ENCODE data around the gene P2RX7.

The P2RX7 gene

DNA sequence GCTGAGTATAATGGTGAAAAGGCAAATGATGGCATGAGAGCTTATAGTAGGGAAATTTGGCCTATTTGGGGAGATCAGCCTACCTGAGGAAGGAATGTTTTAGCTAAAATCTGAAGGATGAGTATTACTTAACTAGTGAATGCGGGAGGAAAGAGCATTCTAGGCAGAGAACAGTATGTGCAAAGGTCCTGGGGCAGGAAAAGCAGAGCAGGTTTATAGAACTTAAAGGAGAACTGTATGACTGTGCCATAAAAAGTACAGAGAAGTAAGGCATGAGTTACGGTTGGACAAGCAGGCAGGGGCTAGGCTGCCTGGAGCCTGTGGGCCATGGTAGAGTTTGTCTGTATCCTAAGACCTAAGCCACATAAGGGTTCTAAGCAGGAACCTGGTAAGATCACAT lies 55.6 kb downstream of the P2RX7 start:
- ATAC-seq = no peak
- TF ChIP-seq ZNF8 (CRISPR knock-in tag; IDR thresholded peaks at IDR 0.05) (no peak), GLIS3 (CRISPR knock-in tag; IDR thresholded peaks at IDR 0.05) (no peak), ZC3H10 (CRISPR knock-in tag; IDR thresholded peaks at IDR 0.05) (no peak), ZFP30 (CRISPR knock-in tag; IDR thresholded peaks at IDR 0.05) (no peak)
- TF ChIP-seq, protein P1, sequence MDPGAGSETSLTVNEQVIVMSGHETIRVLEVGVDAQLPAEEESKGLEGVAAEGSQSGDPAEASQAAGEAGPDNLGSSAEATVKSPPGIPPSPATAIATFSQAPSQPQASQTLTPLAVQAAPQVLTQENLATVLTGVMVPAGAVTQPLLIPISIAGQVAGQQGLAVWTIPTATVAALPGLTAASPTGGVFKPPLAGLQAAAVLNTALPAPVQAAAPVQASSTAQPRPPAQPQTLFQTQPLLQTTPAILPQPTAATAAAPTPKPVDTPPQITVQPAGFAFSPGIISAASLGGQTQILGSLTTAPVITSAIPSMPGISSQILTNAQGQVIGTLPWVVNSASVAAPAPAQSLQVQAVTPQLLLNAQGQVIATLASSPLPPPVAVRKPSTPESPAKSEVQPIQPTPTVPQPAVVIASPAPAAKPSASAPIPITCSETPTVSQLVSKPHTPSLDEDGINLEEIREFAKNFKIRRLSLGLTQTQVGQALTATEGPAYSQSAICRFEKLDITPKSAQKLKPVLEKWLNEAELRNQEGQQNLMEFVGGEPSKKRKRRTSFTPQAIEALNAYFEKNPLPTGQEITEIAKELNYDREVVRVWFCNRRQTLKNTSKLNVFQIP (CRISPR knock-in tag; IDR thresholded peaks at IDR 0.05; ENCODE audit: borderline replicate concordance, low read depth) = no peak
- TF ChIP-seq, protein P2, sequence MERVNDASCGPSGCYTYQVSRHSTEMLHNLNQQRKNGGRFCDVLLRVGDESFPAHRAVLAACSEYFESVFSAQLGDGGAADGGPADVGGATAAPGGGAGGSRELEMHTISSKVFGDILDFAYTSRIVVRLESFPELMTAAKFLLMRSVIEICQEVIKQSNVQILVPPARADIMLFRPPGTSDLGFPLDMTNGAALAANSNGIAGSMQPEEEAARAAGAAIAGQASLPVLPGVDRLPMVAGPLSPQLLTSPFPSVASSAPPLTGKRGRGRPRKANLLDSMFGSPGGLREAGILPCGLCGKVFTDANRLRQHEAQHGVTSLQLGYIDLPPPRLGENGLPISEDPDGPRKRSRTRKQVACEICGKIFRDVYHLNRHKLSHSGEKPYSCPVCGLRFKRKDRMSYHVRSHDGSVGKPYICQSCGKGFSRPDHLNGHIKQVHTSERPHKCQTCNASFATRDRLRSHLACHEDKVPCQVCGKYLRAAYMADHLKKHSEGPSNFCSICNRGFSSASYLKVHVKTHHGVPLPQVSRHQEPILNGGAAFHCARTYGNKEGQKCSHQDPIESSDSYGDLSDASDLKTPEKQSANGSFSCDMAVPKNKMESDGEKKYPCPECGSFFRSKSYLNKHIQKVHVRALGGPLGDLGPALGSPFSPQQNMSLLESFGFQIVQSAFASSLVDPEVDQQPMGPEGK (CRISPR knock-in tag; IDR thresholded peaks at IDR 0.05; ENCODE audit: borderline replicate concordance) = no peak

DNA sequence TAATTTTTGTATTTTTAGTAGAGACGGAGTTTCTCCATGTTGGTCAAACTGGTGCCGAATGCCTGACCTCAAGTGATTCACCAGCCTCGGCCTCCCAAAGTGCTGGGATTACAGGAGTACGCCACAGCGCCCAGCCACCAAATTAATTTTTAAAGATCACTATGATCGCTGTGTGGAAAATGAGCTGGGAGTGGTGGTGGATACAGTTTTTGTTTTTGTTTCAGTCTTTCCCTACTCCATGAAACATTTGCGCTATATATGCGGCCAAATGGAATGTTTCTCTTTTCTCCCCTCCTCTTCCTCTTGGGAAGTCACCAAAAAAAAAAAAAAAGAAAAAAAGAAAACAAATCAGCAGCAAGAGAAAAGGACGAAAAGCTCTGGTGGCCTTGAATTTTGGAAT lies 56.5 kb downstream of the P2RX7 start:
- TF ChIP-seq RARB (CRISPR knock-in tag; IDR thresholded peaks at IDR 0.05) = no peak
- TF ChIP-seq, protein P3, sequence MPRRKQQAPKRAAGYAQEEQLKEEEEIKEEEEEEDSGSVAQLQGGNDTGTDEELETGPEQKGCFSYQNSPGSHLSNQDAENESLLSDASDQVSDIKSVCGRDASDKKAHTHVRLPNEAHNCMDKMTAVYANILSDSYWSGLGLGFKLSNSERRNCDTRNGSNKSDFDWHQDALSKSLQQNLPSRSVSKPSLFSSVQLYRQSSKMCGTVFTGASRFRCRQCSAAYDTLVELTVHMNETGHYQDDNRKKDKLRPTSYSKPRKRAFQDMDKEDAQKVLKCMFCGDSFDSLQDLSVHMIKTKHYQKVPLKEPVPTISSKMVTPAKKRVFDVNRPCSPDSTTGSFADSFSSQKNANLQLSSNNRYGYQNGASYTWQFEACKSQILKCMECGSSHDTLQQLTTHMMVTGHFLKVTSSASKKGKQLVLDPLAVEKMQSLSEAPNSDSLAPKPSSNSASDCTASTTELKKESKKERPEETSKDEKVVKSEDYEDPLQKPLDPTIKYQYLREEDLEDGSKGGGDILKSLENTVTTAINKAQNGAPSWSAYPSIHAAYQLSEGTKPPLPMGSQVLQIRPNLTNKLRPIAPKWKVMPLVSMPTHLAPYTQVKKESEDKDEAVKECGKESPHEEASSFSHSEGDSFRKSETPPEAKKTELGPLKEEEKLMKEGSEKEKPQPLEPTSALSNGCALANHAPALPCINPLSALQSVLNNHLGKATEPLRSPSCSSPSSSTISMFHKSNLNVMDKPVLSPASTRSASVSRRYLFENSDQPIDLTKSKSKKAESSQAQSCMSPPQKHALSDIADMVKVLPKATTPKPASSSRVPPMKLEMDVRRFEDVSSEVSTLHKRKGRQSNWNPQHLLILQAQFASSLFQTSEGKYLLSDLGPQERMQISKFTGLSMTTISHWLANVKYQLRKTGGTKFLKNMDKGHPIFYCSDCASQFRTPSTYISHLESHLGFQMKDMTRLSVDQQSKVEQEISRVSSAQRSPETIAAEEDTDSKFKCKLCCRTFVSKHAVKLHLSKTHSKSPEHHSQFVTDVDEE (CRISPR knock-in tag; IDR thresholded peaks at IDR 0.05) = no peak
- no peak for TF ChIP-seq OSR1 (CRISPR knock-in tag; IDR thresholded peaks at IDR 0.05)
- TF ChIP-seq ZFP3 (CRISPR knock-in tag; IDR thresholded peaks at IDR 0.05) = no peak
- TF ChIP-seq ISL1 (CRISPR knock-in tag; IDR thresholded peaks at IDR 0.05) = no peak
- no peak for TF ChIP-seq ZNF565 (CRISPR knock-in tag; conservative IDR thresholded peaks at IDR 0.05; ENCODE audit: low read depth)
- no peak for TF ChIP-seq GLIS3 (CRISPR knock-in tag; IDR thresholded peaks at IDR 0.05)
- no peak for TF ChIP-seq ZFP30 (CRISPR knock-in tag; IDR thresholded peaks at IDR 0.05)
- no peak for TF ChIP-seq ZC3H10 (CRISPR knock-in tag; IDR thresholded peaks at IDR 0.05)
- TF ChIP-seq, protein P1 (CRISPR knock-in tag; IDR thresholded peaks at IDR 0.05; ENCODE audit: borderline replicate concordance, low read depth) = no peak
- no peak for TF ChIP-seq ESRRG (CRISPR knock-in tag; IDR thresholded peaks at IDR 0.05)
- TF ChIP-seq, protein P4, sequence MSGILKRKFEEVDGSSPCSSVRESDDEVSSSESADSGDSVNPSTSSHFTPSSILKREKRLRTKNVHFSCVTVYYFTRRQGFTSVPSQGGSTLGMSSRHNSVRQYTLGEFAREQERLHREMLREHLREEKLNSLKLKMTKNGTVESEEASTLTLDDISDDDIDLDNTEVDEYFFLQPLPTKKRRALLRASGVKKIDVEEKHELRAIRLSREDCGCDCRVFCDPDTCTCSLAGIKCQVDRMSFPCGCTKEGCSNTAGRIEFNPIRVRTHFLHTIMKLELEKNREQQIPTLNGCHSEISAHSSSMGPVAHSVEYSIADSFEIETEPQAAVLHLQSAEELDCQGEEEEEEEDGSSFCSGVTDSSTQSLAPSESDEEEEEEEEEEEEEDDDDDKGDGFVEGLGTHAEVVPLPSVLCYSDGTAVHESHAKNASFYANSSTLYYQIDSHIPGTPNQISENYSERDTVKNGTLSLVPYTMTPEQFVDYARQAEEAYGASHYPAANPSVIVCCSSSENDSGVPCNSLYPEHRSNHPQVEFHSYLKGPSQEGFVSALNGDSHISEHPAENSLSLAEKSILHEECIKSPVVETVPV (CRISPR knock-in tag; IDR thresholded peaks at IDR 0.05) = no peak
- TF ChIP-seq ZNF70 (CRISPR knock-in tag; IDR thresholded peaks at IDR 0.05) = no peak
- no peak for TF ChIP-seq PPARA (CRISPR knock-in tag; IDR thresholded peaks at IDR 0.05; ENCODE audit: borderline replicate concordance)
- TF ChIP-seq SNAI2 (CRISPR knock-in tag; IDR thresholded peaks at IDR 0.05) = no peak
- TF ChIP-seq ARNTL (CRISPR knock-in tag; IDR thresholded peaks at IDR 0.05; ENCODE audit: borderline replicate concordance, low read depth) = no peak
- TF ChIP-seq TCF4 (CRISPR knock-in tag; IDR thresholded peaks at IDR 0.05; ENCODE audit: borderline replicate concordance) = no peak
- TF ChIP-seq BACH2 (CRISPR knock-in tag; IDR thresholded peaks at IDR 0.05; ENCODE audit: borderline replicate concordance) = no peak
- TF ChIP-seq ZNF8 (CRISPR knock-in tag; IDR thresholded peaks at IDR 0.05) = no peak

DNA sequence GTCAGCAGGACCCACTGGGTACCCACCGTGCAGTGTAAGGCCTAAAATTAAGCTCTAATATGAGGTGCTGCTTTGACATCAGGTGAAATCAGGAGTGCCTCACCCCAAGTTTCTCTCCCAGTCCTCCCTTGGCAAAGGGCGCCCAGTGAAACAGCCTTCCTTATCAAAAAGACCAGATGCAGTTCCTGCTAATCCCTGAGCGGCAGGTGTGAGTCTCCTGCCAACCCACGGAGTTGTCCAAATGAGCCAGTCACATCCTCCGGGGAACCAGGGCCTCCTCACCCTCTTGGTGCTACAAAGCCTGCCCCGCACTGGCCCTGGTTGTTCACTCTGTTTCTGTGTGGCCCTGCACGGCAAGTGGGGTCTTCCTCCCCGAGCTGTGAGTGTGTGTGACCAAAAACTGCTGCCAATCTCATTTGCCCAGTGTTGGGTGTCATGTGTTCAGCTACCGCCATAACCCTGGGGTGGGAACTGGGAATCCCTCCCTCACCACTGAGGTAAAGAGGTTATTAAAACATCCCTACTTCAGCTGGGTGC lies 57.0 kb downstream of the P2RX7 start:
- TF ChIP-seq ZFP30 (CRISPR knock-in tag; IDR thresholded peaks at IDR 0.05) (no peak), PPARA (CRISPR knock-in tag; IDR thresholded peaks at IDR 0.05; ENCODE audit: borderline replicate concordance) (no peak), OSR1 (CRISPR knock-in tag; IDR thresholded peaks at IDR 0.05) (no peak), ZC3H10 (CRISPR knock-in tag; IDR thresholded peaks at IDR 0.05) (no peak), SNAI2 (CRISPR knock-in tag; IDR thresholded peaks at IDR 0.05) (no peak), ZNF565 (CRISPR knock-in tag; conservative IDR thresholded peaks at IDR 0.05; ENCODE audit: low read depth) (no peak), TCF4 (CRISPR knock-in tag; IDR thresholded peaks at IDR 0.05; ENCODE audit: borderline replicate concordance) (no peak)
- TF ChIP-seq, protein P5, sequence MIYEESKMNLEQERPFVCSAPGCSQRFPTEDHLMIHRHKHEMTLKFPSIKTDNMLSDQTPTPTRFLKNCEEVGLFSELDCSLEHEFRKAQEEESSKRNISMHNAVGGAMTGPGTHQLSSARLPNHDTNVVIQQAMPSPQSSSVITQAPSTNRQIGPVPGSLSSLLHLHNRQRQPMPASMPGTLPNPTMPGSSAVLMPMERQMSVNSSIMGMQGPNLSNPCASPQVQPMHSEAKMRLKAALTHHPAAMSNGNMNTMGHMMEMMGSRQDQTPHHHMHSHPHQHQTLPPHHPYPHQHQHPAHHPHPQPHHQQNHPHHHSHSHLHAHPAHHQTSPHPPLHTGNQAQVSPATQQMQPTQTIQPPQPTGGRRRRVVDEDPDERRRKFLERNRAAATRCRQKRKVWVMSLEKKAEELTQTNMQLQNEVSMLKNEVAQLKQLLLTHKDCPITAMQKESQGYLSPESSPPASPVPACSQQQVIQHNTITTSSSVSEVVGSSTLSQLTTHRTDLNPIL (CRISPR knock-in tag; IDR thresholded peaks at IDR 0.05; ENCODE audit: low read depth) = no peak
- ATAC-seq = no peak

More for the DNA sequence above, 56.5 kb downstream of the P2RX7 start:
- ATAC-seq = no peak

Measured in SK-N-SH treated with all-trans-retinoic acid at 6 μM for 48 hours (cell line).